UCSD-AML1 (cell line): ENCODE results near the gene CPSF3.
A peak's percentile ranks its signal among the peaks of the same experiment; 100 is the strongest.

ENCODE experiments used
- DNase-seq: peaks from one replicate; lab custom pipeline; 2025; ENCODE audit not compliant: unreplicated experiment; lab: John Stamatoyannopoulos, UW

CPSF3 gene

DNA sequence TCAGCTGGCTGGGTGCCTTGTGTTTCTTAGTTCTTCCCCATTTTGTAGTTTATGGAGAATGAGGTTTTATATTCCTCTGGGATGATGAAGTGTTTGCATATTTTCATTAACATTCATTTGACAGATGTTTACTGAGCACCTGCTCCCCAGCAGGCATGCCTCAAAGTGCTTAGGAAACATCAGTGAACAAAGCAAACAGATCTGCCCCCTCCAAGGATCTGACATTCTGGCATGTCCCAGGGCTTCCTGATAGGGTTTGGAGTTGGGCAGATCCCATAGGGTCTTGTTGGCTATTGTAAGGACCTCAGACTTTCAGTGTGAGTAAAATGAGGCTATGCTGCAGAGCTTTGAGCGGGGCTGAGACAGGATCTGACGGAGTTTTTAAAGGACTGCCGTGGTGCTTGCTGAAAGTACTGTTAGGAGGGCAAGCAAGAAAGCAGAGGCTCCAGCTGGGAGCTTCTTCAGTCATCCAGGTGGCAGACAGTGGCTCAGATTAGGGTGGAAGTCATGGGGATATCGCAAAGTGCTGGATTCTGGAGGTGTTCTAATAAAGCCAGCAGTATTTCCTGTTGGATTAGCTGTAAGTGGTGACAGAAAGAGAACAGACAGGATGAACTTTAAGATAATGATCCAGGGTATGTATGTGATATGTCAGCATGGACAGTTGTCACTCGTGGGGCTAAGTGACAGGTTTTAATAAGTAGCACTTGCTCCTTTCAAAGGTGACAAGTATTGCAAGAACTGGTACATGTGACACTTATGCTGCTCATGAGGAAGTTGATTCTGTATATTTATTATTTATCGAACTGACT, 39.6 kb downstream of the CPSF3 start:
- no peak for DNase-seq

DNA sequence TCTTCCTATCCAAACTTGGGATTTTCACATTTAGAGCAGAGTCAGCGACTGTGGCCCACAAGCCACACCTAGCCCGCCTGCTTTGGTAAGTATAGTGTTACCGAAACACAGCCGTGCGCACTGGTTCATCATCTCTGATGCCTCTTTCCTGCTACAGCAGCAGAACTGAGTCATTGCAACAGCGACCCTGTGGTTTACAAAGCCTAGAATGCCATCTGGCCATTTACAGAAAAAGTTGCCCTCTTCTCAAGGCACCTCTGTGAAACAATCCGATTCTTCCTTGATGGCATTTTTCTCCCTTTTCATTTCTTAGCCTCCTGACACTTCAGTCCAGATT, 40.2 kb downstream of the CPSF3 start:
- no peak for DNase-seq

DNA sequence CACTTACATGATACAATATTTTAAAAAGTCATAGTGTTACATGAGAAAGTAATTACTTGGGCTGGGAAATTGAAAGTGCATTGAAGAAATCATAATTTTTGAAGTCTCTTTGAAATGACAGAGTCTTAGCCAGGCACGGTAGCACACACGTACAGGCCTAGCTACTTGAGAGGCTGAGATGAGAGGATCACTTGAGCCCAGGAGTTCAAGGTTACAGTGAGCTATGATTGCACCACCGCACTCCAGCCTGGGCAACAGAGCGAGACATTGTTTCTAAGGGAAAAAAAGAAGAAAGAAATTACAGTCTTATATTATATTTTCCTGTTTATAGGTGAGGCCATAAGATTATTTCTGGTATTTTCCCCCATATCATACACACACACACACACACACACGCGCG, 41.7 kb downstream of the CPSF3 start:
- no peak for DNase-seq

DNA sequence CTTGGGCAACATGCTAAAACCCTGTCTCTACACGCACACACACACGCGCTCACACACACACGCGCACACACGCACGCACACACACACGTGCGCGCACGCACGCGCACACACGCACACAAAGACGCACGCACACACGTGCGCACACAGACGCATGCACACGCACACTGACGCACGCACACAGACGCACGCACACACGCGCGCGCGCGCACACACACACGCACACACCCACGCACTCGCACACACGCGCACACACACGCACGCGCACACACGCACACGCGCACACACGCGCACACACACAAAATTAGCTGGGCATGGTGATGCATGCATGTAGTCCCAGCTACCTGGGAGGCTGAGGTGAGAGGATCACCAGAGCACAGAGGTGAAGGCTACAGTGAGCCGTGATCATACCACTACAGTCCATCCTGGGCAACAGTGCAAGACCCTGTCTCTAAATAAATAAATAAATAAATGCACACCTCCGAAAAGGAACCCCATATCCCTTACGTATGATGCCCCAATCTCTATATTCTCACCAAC, 42.8 kb downstream of the CPSF3 start:
- DNase-seq = no peak

DNA sequence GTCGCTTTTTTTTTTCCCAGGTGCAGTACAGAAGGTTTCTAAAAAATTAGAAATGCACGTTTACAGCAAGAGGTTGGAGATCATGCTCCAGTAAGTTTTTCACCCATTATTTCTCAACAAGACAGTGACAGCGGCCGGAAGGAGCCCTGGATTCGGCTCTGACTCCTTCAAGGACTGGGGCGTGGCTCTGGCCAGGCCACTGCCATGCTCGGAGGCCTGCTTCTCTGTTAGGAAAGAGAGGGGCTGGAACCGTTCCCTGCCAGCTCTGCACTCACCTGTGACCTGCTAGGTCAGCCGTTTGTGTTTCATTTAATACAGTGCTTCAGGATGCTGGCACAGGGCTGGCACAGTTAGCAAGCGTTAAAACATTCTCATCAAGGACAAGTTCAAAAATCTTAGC, 44.2 kb downstream of the CPSF3 start:
- DNase-seq = no peak

DNA sequence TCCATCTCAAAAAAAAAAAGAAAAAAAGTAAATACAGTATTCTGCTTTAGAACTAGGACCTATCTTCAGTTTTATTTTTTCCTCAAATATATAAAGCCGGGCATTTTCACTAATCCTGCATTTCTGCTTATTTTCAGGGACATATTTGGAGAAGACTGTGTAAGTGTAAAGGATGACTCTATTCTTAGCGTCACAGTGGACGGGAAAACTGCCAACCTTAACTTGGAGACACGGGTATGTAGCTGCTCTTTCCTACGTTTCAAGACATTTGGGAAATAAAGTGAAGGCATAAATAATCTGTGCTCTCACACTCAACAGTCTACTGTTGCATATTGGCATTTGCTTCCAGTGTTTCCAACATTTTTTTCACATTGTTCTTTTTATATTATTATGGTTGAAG, 47.8 kb downstream of the CPSF3 start:
- DNase-seq = no peak

DNA sequence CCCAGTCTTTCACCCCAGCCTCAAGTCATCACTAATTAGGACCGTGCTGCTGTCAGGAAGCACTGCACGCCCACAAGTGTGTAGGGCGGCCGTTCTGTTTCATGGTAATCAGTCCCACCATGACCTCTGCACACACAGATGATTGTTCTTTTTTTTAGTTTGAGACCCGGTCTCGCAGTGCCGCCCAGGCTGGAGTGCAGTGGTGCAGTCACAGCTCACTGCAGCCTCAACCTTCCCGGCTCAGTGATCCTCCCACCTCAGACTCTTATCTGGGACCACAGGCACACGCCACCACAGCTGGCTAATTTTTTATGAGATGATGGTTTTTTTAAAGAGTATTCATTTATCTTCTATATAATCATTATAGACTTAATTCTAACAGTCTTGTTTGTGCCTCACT, 49.1 kb downstream of the CPSF3 start:
- DNase-seq = no peak

DNA sequence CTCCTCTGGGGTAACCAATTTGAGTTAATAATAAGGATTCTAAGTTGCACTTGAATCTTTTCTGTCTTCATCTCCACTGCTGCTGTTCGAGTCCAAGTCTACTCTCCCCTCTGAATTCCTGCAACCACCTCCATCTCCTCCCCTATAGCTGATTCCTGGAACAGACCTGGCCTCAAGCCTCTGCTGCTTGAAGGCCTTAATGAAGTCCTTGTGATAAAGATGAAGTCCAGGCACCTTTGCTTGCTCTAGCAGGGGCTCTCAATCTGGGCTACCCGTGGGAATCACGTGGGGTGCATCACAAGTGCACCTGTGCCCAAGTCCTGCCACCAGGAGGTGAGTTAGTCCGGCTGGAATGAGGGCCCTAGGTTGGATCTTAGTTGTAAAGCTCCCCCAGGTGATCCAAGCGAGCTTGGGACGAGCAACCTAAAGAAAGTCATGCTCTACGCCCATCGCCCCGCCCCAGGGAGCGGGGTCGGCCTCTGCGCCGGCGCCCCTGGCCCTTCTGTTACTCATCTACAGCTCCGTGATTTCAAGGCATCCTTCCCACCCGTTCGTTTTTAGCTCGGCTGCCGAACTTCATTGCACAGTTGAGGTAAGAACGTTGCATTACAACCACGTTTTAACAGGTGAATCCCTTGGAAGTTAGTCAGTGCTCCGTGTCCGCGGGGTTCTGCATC, 50.0 kb downstream of the CPSF3 start:
- DNase-seq = no peak

DNA sequence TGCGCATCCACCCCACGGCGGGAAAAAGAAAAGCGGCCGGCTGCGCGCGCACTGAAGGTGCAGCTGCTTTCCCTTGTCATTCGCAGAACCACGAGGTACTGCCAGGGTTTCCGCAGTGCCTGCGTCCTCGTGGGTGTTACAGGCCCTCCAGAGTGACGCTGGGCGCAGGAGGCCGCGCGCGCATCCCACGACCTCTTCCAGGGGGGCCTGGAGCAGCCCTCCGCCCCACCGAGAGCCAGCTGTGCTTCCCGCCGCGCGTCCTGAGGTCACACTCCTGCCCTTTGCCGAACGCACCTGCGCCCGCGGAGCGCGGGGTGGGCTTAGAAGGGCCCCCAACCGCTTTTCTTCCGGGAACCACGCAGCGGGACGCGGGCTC, 50.5 kb downstream of the CPSF3 start:
- DNase-seq = no peak

DNA sequence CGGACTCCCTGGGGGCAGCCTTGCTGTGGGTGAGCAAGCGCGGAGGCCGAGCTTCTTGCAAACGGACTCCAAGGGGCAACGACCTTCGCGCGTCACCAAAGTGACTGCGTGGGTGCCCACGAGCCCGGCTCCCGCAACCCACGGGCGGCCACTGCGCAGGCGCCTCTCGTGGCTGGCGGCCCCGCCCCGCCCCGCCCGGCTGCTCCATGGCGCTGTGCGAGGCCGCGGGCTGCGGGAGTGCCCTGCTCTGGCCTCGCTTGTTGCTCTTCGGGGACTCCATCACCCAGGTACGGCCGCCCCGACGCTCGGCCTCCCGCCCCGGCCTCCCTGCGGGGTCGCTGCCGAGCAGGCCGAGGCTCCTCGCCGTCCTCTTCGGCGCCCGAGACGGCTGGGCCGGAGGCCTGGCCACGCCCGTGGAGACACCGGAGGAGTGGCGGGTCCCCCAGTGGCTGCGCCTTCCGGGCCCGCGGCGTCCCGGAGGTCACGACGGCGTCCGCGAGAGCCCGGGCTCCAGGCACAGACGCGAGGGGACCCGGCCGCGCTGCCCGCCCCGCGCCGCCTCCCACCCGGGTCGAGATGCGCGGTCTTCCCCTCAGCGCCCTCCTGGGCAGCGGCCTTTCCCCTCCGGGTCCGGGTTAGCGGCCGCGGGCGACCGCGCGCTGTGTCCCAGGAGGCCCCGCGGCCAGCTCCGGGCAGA, 51.1 kb downstream of the CPSF3 start, which contains the start of gene IAH1:
TSS of gene IAH1 (plus strand) at position 191 of the 697 bp plus-strand sequence. CDS start at position 207, 16 bp downstream.
- DNase-seq = peak; percentile 81

DNA sequence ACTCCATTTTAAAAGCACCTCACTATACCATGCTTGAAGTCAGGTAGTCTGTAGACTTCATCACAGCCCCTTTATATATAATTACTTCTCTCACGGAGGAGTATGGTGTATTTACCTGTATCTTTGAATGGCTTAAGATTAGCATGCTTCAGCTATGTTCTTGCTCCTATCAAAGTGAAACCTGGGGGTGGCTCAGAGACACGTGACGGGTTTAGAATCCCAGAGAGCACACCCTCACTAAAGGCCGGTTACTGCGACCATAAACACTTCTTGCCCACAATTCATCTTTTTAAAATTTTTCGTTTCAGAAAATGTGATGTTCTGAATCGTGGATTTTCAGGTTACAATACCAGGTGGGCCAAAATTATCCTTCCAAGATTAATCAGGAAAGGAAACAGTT, 54.5 kb downstream of the CPSF3 start:
- no peak for DNase-seq

DNA sequence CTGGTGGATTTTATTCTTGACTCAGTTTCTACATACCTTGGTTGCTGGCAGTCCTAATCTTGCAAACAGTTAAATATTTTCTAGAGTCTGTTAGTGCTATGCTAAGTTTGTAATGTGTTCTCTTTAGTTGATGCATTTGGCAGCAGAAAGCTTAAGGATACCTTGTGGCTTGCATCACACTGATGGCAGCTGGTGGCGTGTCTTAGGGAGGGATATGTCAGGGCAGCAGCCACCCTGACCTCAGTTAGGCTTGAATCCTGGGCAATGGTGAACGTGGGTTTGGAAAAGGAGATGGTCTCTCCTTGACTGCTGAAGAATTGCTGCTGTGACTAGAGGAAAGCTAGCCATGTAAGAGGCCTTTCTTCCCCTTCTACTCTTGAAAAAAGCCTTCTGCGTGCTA, 55.1 kb downstream of the CPSF3 start:
- DNase-seq = no peak

DNA sequence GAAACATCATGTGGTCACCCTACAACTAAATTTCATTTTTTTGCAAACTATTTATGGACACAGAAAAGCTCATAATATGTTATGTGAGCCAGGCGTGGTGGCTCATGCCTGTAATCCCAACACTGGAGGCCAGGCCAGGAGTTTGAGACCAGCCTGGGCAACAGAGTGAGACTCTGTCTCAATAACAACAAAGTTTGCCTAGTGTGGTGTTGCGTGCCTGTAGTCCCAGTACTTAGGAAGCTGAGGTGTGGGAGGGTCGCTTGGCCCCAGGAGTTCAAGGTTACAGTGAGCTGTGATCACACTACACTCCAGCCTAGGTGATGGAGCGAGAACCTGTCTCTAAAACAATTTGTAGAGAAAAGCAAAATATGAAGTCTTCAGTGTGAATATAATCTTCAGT, 56.7 kb downstream of the CPSF3 start:
- no peak for DNase-seq

DNA sequence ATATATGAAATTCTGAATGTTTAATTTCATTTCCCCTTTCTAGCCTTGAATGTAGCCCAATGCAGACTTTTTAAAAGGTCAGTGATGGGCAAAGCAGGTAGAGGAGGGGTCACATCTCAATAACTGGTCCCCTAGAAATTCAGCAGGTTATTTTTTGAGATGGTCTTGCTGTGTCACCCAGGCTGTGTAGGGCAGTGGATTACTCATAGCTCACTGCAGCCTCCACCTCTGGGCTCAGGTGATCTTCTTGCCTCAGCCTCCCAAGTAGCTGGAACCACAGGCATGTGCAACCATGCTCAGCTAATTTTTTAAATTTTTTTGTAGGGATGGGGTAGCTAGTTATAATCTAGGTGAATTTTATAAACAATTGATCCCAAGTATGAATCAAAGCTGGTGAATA, 59.7 kb downstream of the CPSF3 start:
- no peak for DNase-seq

DNA sequence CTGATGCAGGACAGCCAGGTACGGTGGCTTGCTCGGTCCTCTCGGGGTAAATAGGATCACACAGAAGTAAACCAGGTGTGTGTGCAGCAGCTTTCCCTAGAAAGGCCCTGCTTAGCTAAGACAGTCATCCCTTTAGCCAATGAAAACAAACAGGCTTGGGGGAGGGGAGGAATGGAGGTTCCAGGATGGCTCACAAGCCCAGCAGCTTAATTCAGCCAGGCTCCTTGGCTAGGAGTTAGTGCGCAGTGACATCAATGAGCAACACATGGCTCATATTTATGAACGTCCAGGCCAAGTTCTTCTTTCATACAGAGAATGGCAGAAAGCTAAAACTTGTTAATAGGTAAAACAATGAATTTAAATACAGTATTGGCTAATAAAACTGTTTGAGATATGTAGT, 61.1 kb downstream of the CPSF3 start:
- DNase-seq = no peak

DNA sequence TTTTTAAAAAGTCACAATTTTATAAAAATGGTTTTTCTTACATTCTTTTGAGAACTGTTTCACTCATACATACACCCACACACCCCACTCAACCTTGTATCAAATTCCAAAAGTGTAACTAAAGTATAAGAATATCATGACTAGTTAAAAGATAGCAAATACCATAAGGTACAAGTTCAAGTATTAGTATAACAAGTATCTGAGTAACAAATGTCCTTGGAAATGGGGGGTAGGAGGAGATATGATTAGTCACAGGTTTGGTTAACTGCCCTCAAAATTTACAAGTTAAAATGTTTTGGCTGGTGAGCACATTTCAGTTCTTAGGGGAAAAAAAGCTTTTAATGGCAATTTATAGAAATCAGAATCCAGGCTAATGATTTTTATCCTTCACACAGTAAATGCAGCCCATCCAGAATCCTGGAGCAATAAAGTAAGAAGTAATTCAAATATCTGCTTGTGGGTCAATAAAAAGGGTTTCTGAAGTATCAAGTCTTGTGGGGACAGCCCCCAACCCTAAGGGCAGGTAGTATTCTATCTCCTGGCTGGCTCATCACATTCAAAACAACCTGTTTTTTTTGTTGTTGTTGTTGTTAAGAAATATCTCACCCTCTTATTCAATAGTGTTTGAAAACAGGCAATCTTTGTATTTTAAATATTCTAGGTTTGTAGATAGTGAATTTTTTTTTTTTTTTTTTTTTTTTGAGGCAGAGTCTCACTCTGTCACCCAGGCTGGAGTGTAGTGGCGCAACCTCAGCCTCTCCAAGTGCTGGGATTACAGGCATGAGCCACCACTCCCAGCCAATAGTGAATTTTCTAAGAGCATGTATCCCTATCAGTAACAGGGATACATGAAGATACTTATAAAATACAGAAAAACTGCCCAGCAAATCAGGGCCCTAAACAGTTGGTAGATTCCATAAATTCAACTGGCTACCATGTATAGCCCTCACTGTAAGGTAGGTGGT, 65.4 kb downstream of the CPSF3 start:
- no peak for DNase-seq

DNA sequence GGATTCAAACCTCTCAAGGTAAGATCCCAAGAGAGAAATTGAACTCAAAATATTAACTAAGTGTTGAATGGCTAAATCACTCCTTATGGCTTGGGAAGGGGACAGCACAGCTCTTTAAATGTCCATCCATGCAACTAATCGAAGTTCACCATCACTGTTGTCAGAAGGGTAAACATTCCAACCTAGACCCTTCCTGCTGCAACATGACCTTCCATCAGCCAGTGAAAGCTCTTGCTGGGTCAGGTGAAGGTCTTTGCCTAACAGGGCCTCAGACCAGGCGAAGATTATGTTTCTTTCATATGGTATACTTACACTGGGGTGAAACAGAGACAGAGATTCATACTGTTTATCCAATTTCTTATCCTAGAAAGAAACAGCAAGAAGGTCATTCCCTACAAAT, 67.3 kb downstream of the CPSF3 start:
- no peak for DNase-seq

DNA sequence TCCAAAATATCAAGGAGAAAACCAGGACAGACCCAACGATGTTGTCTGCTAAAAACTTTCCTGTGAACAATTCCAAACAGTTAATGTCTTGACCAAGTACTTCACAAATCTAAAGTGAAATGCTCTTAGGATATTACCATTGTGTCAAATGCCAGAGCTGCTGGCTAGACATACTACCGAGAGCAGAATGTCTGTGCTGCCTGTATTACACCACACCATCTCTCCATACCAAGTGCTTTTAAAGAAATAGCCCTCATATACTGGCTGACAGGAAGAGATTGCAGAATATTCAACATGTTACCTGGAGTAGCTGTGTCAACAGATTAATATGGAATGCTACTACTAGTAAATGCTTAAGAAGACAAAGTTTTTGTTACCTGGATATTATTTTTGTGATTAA, 69.5 kb downstream of the CPSF3 start:
- DNase-seq = no peak

DNA sequence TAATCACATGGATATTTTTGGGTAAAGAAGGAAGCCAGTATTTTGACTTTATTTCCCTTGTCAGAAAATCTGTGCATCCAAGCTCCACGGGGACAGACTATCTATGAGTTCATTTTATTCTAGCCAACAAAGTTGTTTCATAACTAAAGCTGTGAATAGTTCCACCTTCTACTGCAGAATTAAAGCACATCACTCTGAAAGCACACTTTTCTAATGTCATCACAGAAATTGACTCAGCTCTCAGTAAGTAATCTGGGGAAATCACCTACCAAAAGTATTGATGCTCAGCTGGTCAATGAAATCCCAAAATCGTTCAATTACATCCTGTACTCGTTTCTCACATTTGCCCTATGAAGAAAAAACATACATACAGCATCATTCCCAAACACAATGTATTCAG, 70.0 kb downstream of the CPSF3 start:
- no peak for DNase-seq

DNA sequence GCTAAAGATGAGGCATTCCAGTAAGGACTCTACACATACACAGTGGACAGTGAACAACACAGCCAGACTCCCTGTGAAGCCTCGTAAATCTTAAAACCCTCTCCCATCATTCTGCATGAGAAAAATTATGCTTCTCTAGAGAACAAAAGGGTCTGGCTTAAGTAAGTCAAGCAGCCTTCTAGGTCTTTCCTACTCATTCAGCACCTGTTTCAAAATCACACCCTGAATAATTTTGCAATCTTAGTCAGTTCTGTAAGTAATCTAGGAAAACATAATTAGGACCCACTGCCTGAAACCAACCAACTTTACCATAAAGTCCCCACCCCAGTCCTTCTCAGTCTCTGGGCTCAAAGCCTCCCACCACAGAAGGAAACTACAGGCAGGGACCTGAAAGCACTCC, 70.6 kb downstream of the CPSF3 start:
- no peak for DNase-seq

DNA sequence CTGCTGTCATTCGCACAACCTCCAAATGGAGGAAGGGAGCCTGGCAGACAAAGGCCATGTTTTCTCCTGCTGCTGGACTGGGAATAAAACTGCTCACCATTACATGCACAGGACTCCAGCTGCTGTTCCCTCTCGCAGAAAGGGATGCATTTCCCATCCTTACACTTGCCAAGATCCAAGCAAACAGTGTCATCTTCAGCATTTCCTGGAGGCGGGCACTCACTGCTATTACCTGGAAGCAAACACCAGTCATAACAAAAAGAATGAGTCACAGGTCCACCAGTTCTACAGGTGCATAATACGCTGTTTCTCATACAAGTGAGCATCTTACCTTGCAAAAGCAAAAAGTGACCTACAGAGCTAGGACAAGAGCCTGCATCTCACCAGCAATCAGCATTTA, 73.6 kb downstream of the CPSF3 start:
- no peak for DNase-seq
